ENCODE results near the gene PITX2. TPM values are rescaled to one million over a fixed set of nuclear protein-coding genes. Genes with fewer than 3 reads are reported as not detected.

The PITX2 gene
- total and polyA plus RNA-seq, 2 of the 8 experiments (the other 6 are each of a cell fraction or from before 2014, with no cell fraction given) = 0.09 to 0.67 TPM

GRCh38 chr4:110631584-110632505 is 9.0 kb upstream of the PITX2 start (continued):
- peak; percentile 85 for TF ChIP-seq ASH2L (IDR thresholded peaks at IDR 0.05; ENCODE audit: low read length)
